Progenitor cell of endocrine pancreas (in vitro differentiated cells): ENCODE data around the gene SBNO1. TPM values are rescaled to one million over a fixed set of nuclear protein-coding genes. Genes with fewer than 3 reads are reported as not detected.

Experiments used
- DNase-seq: peaks from one replicate; pipeline ENCODE4 v3.0.0; 2021; ENCODE audit warnings: low spot score; ENCODE audit not compliant: unreplicated experiment
- H3K27ac Mint-ChIP-seq: 2 replicates; pipeline ENCODE4 v1.8.0; 2021; ENCODE audit warnings: mild to moderate bottlenecking, moderate library complexity, mixed read lengths
- H3K27me3 Mint-ChIP-seq: 2 replicates; pipeline ENCODE4 v1.8.0; 2021; ENCODE audit warnings: mixed read lengths
- H3K36me3 Mint-ChIP-seq: 2 replicates; pipeline ENCODE4 v1.8.0; 2022; ENCODE audit warnings: mixed read lengths; ENCODE audit not compliant: insufficient read depth
- H3K4me1 Mint-ChIP-seq: 2 replicates; pipeline ENCODE4 v1.8.0; 2021; ENCODE audit warnings: low read depth, mixed read lengths
- H3K4me3 Mint-ChIP-seq: 2 replicates; pipeline ENCODE4 v1.8.0; 2021; ENCODE audit warnings: low read depth, mild to moderate bottlenecking, moderate library complexity, mixed read lengths
- H3K9me3 Mint-ChIP-seq: 2 replicates; pipeline ENCODE4 v1.8.0; 2021; ENCODE audit warnings: low read depth, mixed read lengths
- CTCF ChIP-seq: fragments of 200-600 bp; sonication (generic); IDR thresholded peaks from one replicate; pipeline ENCODE4 v1.5.0; 2021; ENCODE audit warnings: antibody characterized with exemption, mild to moderate bottlenecking; ENCODE audit not compliant: unreplicated experiment
- total RNA-seq: library from RNA; stranded (reverse); gene quantifications from 2 replicates; pipeline ENCODE4 v1.2.1, GENCODE V29; 2021

Gene SBNO1
- total RNA-seq, 1 donor from 2014 or later, result 46.9 TPM

- Mint-ChIP-seq H3K27me3 (no peaks in the 10 kb centered on the region), H3K27ac (peak overlapping the region; percentile 13), H3K36me3 (peaks cover 19% of the 10 kb centered on the region), H3K4me1 (peaks cover 3% of the 10 kb centered on the region), H3K4me3 (no peak overlapping the region), H3K9me3 (no peaks in the 10 kb centered on the region)
- no peak for DNase-seq
- TF ChIP-seq CTCF, result no peak
These were observed 37.4 kb upstream of the SBNO1 start for GRCh38 chr12:123401753-123402683.

- Mint-ChIP-seq H3K27ac (no peak overlapping the region), H3K9me3 (no peaks in the 10 kb centered on the region), H3K4me3 (no peak overlapping the region), H3K27me3 (no peaks in the 10 kb centered on the region), H3K36me3 (peaks cover 28% of the 10 kb centered on the region), H3K4me1 (peaks cover 10% of the 10 kb centered on the region)
- DNase-seq, result no peak
- TF ChIP-seq CTCF, result no peak
These were observed 34.6 kb upstream of the SBNO1 start for GRCh38 chr12:123399255-123399617.

GRCh38 chr12:123398550-123399254, 34.1 kb upstream of the SBNO1 start:
- DNase-seq, result no peak
- Mint-ChIP-seq H3K4me1 (peaks cover 10% of the 10 kb centered on the region), H3K36me3 (peaks cover 25% of the 10 kb centered on the region), H3K4me3 (no peak overlapping the region), H3K27me3 (no peaks in the 10 kb centered on the region), H3K9me3 (no peaks in the 10 kb centered on the region), H3K27ac (no peak overlapping the region)
- no peak for TF ChIP-seq CTCF

- no peak for DNase-seq
- Mint-ChIP-seq H3K27ac (no peak overlapping the region), H3K4me1 (peaks cover 10% of the 10 kb centered on the region), H3K9me3 (no peaks in the 10 kb centered on the region), H3K36me3 (peaks cover 23% of the 10 kb centered on the region), H3K4me3 (no peak overlapping the region), H3K27me3 (no peaks in the 10 kb centered on the region)
- no peak for TF ChIP-seq CTCF
These were observed 33.5 kb upstream of the SBNO1 start for GRCh38 chr12:123398177-123398549.

GRCh38 chr12:123397400-123397799, 32.8 kb upstream of the SBNO1 start:
- peaks cover 23% of the 10 kb centered on the region for H3K36me3 Mint-ChIP-seq
- peaks cover 10% of the 10 kb centered on the region for H3K4me1 Mint-ChIP-seq
- no peak for DNase-seq
- peak overlapping the region; percentile 88 for H3K27ac Mint-ChIP-seq
- no peaks in the 10 kb centered on the region for H3K27me3 Mint-ChIP-seq
- H3K4me3 Mint-ChIP-seq, result no peak overlapping the region
- no peaks in the 10 kb centered on the region for H3K9me3 Mint-ChIP-seq
- no peak for TF ChIP-seq CTCF
